ENCODE results near the gene PRKN.

PRKN gene

DNA sequence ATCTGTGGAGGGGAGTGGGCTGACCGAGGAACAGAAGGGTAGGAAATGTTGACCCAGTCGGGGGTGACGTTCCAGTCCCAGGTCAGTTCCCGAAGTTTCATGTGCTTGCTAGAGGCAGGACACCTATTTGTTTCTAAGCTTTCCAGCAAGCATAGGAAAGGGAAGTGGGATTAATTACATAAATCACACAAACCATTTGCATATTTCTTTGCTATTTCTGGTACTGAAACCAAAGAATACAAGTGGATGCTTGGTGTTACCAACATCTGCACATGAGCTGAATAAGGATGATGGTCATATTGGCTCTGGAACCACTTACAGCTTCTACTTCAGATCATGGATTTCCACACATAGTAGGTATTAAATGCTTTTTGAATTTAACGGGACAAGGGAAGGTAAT, 546.5 kb downstream of the PRKN start:
- 95 to 98% methylated on average over 5 of the region's 5 CpGs for WGBS, 2 experiments

DNA sequence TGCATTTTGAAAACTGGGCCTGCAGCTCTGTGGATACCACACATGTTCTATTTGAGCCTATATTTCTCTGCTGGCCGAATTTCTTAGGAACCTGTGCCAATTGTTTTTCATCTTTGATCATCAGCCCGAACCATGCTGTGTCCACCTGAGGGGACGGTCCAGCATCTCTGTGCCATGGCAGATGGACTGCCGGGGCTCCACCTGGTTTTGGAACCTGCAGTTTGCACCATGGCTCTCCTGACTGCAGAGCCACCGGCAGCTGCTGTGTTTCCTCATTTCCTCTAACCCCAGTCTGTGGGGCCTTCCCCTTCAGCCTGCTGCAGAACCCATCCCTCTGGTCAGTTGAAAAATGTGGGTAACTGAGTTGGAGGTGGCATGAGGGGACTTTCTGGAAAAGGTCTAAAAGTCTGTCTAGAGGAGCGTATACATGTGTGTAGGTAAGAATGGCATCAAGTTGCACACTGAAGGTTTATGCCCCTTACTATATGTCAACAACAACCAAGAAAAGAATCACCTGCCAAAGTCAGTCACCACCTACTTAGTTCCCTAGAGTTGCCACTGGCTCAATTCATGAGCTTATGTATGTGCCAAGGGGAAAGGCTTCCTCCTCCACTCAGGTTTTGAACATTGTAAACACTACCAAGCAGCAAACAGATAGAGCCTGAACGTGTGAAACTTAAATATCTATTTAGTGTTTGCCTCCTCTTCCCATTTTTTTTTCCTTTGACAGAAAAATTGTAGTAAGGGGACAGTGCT, 548.2 kb downstream of the PRKN start:
- Histone ChIP-seq H3K27ac (ENCODE audit: insufficient read depth, low read depth, low read length, poor library complexity, severe bottlenecking) (no peak overlapping the region), H3K9me3 (ENCODE audit: control insufficient read depth, low read length) (no peaks in the 10 kb centered on the region), H3K27me3 (ENCODE audit: control insufficient read depth, insufficient read depth, low read length, poor library complexity, severe bottlenecking) (no peaks in the 10 kb centered on the region), H3K36me3 (ENCODE audit: control insufficient read depth, insufficient read depth, low read length) (no peaks in the 10 kb centered on the region), H3K4me1 (ENCODE audit: control insufficient read depth, insufficient read depth, low read length) (no peaks in the 10 kb centered on the region), H3K4me3 (ENCODE audit: insufficient read depth, low read depth, low read length) (no peak overlapping the region)
- WGBS, 2 experiments = 89 to 95% methylated on average over 5 to 7 of the region's 7 CpGs

More for the DNA sequence above, 546.5 kb downstream of the PRKN start:
- no peak overlapping the region for H3K27ac ChIP-seq (ENCODE audit: insufficient read depth, low read depth, low read length, poor library complexity, severe bottlenecking)
- H3K4me1 ChIP-seq (ENCODE audit: control insufficient read depth, insufficient read depth, low read length) = no peaks in the 10 kb centered on the region
- no peaks in the 10 kb centered on the region for H3K36me3 ChIP-seq (ENCODE audit: control insufficient read depth, insufficient read depth, low read length)
- H3K27me3 ChIP-seq (ENCODE audit: control insufficient read depth, insufficient read depth, low read length, poor library complexity, severe bottlenecking) = no peaks in the 10 kb centered on the region
- H3K4me3 ChIP-seq (ENCODE audit: insufficient read depth, low read depth, low read length) = no peak overlapping the region
- no peaks in the 10 kb centered on the region for H3K9me3 ChIP-seq (ENCODE audit: control insufficient read depth, low read length)

DNA sequence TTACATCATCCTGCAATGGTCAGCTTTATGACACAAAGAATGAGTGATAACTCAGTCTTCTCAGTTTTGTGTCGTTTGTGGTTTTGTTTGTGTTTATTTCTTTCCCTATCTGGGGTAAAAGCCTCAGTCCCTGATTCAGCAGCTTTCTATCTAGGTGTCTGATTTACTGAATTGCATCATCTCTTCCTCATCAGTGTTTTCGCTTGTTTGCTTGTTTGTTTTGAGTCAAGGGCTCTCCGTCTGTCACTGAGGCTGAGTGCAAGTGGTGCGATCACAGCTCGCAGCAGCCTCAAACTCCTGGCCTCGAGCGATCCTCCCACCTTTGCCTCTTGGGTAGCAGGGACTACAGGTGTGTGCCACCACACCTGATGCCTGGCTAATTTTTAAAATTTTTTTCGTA, 548.9 kb downstream of the PRKN start:
- no peak overlapping the region for H3K4me3 ChIP-seq (ENCODE audit: insufficient read depth, low read depth, low read length)
- no peaks in the 10 kb centered on the region for H3K9me3 ChIP-seq (ENCODE audit: control insufficient read depth, low read length)
- H3K36me3 ChIP-seq (ENCODE audit: control insufficient read depth, insufficient read depth, low read length) = no peaks in the 10 kb centered on the region
- H3K4me1 ChIP-seq (ENCODE audit: control insufficient read depth, insufficient read depth, low read length) = no peaks in the 10 kb centered on the region
- no peaks in the 10 kb centered on the region for H3K27me3 ChIP-seq (ENCODE audit: control insufficient read depth, insufficient read depth, low read length, poor library complexity, severe bottlenecking)
- 92 to 95% methylated on average over 8 of the region's 8 CpGs for WGBS, 2 experiments
- H3K27ac ChIP-seq (ENCODE audit: insufficient read depth, low read depth, low read length, poor library complexity, severe bottlenecking) = no peak overlapping the region

DNA sequence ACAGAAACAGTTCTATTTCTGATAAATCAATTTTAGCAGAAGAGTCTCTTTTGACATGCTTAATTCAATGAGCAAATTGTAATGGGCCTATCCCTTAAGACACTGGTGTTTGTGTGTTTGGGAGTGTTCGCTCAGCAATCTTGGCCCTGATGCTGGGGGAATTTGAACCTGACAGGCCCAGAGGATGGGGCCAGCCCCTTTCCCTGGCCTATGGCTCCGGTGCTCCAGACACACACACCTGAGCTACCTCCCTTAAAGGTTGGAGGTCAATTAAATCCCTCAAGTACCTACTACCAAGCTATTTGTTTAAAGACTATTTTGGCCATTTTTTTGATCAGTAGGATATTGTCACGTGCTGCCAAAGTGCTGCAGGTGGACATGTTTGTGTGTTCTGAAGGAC, 549.3 kb downstream of the PRKN start:
- Histone ChIP-seq H3K36me3 (ENCODE audit: control insufficient read depth, insufficient read depth, low read length) (no peaks in the 10 kb centered on the region), H3K9me3 (ENCODE audit: control insufficient read depth, low read length) (no peaks in the 10 kb centered on the region), H3K27me3 (ENCODE audit: control insufficient read depth, insufficient read depth, low read length, poor library complexity, severe bottlenecking) (no peaks in the 10 kb centered on the region), H3K4me1 (ENCODE audit: control insufficient read depth, insufficient read depth, low read length) (no peaks in the 10 kb centered on the region), H3K4me3 (ENCODE audit: insufficient read depth, low read depth, low read length) (no peak overlapping the region), H3K27ac (ENCODE audit: insufficient read depth, low read depth, low read length, poor library complexity, severe bottlenecking) (no peak overlapping the region)
- 93 to 97% methylated on average over 3 of the region's 3 CpGs for WGBS, 2 experiments

DNA sequence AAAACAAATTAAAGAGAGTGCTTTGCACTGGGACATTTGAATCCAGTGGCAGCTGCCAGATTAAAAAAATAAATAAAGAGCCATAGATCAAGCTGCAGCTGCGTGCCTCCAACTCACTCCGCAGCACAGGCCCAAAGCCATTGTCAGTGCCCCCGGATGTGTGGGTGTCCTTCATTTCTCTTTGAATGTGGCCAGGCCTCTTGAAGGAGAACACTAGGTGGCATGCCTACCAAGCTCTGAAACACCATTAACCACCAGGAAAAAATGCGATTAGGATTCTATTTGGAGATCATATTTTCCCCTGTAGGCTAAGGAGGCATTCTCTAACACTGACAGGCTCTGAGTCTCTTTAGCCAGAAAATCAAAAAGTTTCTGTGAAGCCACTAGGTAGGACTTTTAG, 549.8 kb downstream of the PRKN start:
- H3K36me3 ChIP-seq (ENCODE audit: control insufficient read depth, insufficient read depth, low read length) = no peaks in the 10 kb centered on the region
- H3K9me3 ChIP-seq (ENCODE audit: control insufficient read depth, low read length) = no peaks in the 10 kb centered on the region
- no peaks in the 10 kb centered on the region for H3K27me3 ChIP-seq (ENCODE audit: control insufficient read depth, insufficient read depth, low read length, poor library complexity, severe bottlenecking)
- H3K4me1 ChIP-seq (ENCODE audit: control insufficient read depth, insufficient read depth, low read length) = no peaks in the 10 kb centered on the region
- whole genome bisulfite sequencing, 2 experiments = 54 to 55% methylated on average over 4 of the region's 4 CpGs
- H3K27ac ChIP-seq (ENCODE audit: insufficient read depth, low read depth, low read length, poor library complexity, severe bottlenecking) = no peak overlapping the region
- no peak overlapping the region for H3K4me3 ChIP-seq (ENCODE audit: insufficient read depth, low read depth, low read length)

DNA sequence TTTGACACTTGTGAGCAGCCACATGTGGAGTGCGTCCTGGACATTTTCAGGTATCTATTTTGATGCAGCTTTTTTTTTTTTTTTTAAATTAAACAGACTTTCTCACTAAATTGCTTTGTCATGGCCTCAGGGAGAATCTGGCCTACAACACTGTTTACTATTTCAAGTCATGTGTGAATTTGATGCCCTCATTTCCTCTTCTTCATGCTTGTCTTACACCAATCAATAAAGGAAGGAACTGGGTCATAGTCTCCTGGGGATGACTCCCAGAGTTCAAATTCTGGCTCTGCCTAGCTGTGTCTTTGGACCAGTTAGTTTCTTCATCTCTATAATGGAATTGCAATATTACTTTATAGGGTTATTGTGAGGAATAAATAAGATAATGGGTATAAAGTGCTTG, 554.1 kb downstream of the PRKN start:
- H3K4me3 ChIP-seq (ENCODE audit: insufficient read depth, low read depth, low read length) = no peak overlapping the region
- no peaks in the 10 kb centered on the region for H3K27me3 ChIP-seq (ENCODE audit: control insufficient read depth, insufficient read depth, low read length, poor library complexity, severe bottlenecking)
- H3K36me3 ChIP-seq (ENCODE audit: control insufficient read depth, insufficient read depth, low read length) = no peaks in the 10 kb centered on the region
- no peak overlapping the region for H3K27ac ChIP-seq (ENCODE audit: insufficient read depth, low read depth, low read length, poor library complexity, severe bottlenecking)
- no peaks in the 10 kb centered on the region for H3K4me1 ChIP-seq (ENCODE audit: control insufficient read depth, insufficient read depth, low read length)
- no peaks in the 10 kb centered on the region for H3K9me3 ChIP-seq (ENCODE audit: control insufficient read depth, low read length)
- 92 to 100% methylated on average over 1 of the region's 1 CpG for WGBS, 2 experiments

DNA sequence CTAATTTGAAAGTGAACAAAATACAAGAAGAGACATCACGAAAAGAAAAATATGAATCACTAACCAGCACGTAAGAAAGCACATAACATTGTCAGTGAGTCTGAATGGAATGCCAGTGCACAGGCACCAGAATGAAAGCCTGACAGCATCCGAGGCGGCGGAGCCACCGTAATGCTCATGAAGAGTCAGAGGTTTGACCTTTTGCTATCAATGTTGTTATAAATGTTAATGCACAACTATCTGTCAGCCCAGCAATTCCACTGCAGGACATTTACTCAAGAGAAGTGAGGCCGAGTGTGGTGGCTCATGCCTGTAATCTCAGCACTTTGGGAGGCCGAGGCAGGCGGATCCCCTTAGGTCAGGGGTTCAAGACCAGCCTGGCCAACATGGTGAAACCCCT, 562.1 kb downstream of the PRKN start:
- H3K36me3 ChIP-seq (ENCODE audit: control insufficient read depth, insufficient read depth, low read length) = no peaks in the 10 kb centered on the region
- no peak overlapping the region for H3K27ac ChIP-seq (ENCODE audit: insufficient read depth, low read depth, low read length, poor library complexity, severe bottlenecking)
- no peaks in the 10 kb centered on the region for H3K4me1 ChIP-seq (ENCODE audit: control insufficient read depth, insufficient read depth, low read length)
- WGBS, 2 experiments = 96 to 97% methylated on average over 9 of the region's 9 CpGs
- no peak overlapping the region for H3K4me3 ChIP-seq (ENCODE audit: insufficient read depth, low read depth, low read length)
- H3K9me3 ChIP-seq (ENCODE audit: control insufficient read depth, low read length) = no peaks in the 10 kb centered on the region
- H3K27me3 ChIP-seq (ENCODE audit: control insufficient read depth, insufficient read depth, low read length, poor library complexity, severe bottlenecking) = no peaks in the 10 kb centered on the region

DNA sequence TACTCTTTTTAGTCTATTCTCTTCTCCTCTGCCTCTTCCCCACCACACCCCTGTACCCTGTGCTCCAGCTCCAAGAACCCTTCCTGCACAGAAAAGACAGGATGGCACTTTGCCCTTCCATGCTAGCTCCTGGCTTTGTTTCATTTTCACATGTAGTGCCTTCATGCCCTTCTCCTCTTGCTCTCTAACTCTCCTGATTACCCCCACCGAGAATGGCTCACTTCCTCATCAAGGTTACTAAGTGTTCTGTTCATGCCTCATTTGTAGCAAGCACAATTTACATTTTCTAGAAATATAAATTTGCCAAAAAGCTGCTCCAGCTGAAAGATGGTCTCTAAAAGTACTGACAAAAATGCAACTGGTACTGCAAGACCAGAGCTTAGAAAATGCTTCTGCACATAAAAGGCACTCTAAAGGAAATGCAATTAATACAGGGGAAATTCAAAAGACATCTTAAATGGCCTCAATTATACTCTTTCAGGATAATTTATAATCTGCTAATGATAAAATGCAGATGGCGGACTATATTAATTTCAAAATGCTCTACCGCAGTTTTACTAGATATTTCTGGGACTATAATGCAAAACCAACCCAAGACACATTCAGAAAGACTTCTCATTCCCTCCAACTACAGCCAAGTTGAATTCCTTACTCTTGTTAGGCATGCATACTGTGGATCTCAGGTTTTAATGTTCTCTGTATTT, 570.2 kb downstream of the PRKN start:
- Histone ChIP-seq H3K9me3 (ENCODE audit: control insufficient read depth, low read length) (no peaks in the 10 kb centered on the region), H3K27ac (ENCODE audit: insufficient read depth, low read depth, low read length, poor library complexity, severe bottlenecking) (no peak overlapping the region), H3K27me3 (ENCODE audit: control insufficient read depth, insufficient read depth, low read length, poor library complexity, severe bottlenecking) (no peaks in the 10 kb centered on the region), H3K36me3 (ENCODE audit: control insufficient read depth, insufficient read depth, low read length) (no peaks in the 10 kb centered on the region), H3K4me1 (ENCODE audit: control insufficient read depth, insufficient read depth, low read length) (no peaks in the 10 kb centered on the region), H3K4me3 (ENCODE audit: insufficient read depth, low read depth, low read length) (no peak overlapping the region)
- 64 to 92% methylated on average over 2 to 3 of the region's 3 CpGs for WGBS, 2 experiments

DNA sequence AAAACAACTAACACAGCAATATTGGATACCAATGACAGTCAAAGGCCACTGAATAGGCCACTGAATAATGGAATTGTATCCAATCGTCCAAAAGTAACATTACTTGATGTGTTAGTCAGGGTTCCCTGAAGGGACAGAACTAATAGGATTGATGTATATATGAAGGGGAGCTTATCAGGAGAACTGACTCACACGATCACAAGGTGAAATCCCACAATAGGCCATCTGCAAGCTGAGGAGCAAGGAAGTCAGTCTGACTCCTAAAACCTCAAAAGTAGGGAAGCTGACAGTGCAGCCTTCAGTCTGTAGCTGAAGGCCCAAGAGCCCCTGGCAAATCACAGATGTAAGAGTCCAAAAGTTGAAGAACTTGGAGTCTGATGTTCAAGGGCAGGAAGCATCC, 571.4 kb downstream of the PRKN start:
- no peak overlapping the region for H3K27ac ChIP-seq (ENCODE audit: insufficient read depth, low read depth, low read length, poor library complexity, severe bottlenecking)
- 86 to 96% methylated on average over 2 of the region's 2 CpGs for WGBS, 2 experiments
- H3K9me3 ChIP-seq (ENCODE audit: control insufficient read depth, low read length) = no peaks in the 10 kb centered on the region
- H3K36me3 ChIP-seq (ENCODE audit: control insufficient read depth, insufficient read depth, low read length) = no peaks in the 10 kb centered on the region
- H3K4me3 ChIP-seq (ENCODE audit: insufficient read depth, low read depth, low read length) = no peak overlapping the region
- H3K27me3 ChIP-seq (ENCODE audit: control insufficient read depth, insufficient read depth, low read length, poor library complexity, severe bottlenecking) = no peaks in the 10 kb centered on the region
- H3K4me1 ChIP-seq (ENCODE audit: control insufficient read depth, insufficient read depth, low read length) = no peaks in the 10 kb centered on the region

DNA sequence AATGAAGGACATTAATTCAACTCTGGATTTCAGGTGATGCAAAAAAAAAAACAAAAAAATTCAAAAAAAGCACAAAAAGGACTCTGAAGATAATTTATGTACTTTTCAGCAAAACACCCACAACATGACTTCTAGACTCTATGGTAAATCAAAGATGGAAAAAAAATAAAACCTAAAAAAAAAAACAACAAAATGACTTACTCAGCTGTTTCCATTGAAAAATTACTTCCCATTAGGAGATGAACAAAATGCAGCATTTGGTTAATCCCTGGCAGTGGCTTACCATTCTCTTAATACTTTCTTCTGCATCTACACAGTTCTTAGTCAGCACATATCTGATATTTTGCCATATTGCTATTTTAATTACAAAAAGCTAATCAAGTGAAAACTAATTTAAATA, 572.6 kb downstream of the PRKN start:
- no peaks in the 10 kb centered on the region for H3K4me1 ChIP-seq (ENCODE audit: control insufficient read depth, insufficient read depth, low read length)
- H3K27me3 ChIP-seq (ENCODE audit: control insufficient read depth, insufficient read depth, low read length, poor library complexity, severe bottlenecking) = no peaks in the 10 kb centered on the region
- H3K27ac ChIP-seq (ENCODE audit: insufficient read depth, low read depth, low read length, poor library complexity, severe bottlenecking) = no peak overlapping the region
- H3K9me3 ChIP-seq (ENCODE audit: control insufficient read depth, low read length) = no peaks in the 10 kb centered on the region
- H3K36me3 ChIP-seq (ENCODE audit: control insufficient read depth, insufficient read depth, low read length) = no peaks in the 10 kb centered on the region
- H3K4me3 ChIP-seq (ENCODE audit: insufficient read depth, low read depth, low read length) = no peak overlapping the region
